ENCODE data around the gene NRXN2.

NRXN2 gene

GRCh38 chr11:64621283-64622019, 101.5 kb downstream of the NRXN2 start:
- no peak for DNase-seq

- DNase-seq: no peak
These were observed 102.5 kb downstream of the NRXN2 start for GRCh38 chr11:64620381-64620971.

DNA sequence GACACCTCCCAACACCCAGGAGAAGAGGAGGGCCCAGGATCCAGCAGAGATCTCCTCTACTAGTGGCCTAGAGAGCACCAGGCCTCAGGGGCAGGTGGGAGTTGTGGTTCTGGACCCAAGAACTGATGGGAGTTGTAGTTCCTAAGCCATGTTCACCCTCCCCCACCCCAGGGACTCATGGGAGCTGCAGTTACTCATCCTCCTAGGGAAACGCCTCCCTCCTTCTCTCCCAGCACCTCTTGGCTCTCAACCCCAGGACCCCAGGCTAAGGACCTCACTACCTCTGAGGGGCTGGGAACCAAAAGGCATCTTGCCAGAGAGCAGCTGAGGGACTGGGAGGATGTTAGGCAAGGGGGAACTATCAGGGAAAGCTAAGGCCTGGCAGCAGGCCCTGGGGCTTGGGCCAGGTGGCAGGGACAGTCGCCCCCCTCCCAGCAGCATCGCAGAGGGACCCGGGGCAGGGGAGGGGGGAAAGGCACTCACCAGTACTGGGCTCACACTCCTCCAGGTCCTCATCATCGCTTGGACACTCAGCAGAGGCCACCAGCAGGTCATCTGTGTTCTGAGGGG, 103.1 kb downstream of the NRXN2 start:
- DNase-seq: no peak

DNA sequence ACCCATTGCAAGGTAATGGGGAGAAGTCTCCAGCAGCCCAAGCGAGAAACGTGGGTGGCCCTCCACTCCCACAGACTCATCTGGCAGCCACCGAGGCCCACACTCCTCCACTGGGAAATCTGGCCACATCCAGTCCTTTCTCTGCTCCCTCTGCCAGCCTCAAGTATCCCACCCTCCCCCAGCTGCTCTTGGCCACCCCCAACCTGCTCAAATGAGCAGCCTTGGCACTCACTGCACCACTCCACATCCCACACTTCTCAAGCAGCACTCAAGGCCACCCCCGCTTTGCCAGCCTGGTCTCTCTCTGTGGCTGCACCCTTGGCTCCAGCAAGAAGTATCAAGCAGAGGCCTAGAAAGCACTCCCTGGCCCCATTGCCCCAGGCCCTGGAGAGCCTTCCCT, 103.8 kb downstream of the NRXN2 start:
- DNase-seq: no peak

DNA sequence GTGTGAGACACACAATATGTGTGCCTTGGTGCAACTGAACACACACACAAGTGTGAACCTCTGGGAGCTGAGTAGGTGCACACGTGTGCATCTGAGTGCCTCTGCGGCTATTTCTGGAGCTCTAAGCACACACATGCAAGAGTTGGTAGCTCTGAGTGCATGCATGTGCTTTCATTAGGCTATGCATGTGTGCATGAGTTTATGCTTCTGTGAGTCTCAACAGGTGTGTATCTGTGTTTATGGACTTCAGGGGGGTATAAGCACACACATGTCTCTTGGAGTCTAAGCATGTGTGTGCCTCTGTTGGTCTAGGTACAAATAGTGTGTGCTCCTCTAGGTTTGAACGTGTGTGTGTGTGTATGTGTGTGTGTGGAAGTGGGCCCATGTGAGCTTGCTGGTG, 106.2 kb downstream of the NRXN2 start:
- DNase-seq: no peak

GRCh38 chr11:64614917-64615316, 108.1 kb downstream of the NRXN2 start:
- DNase-seq: no peak

GRCh38 chr11:64613648-64614047, 109.3 kb downstream of the NRXN2 start:
- DNase-seq: no peak

- DNase-seq: no peak
These were observed 110.9 kb downstream of the NRXN2 start for GRCh38 chr11:64611869-64612646.

- DNase-seq: no peak
These were observed 111.8 kb downstream of the NRXN2 start for GRCh38 chr11:64611176-64611575.

GRCh38 chr11:64610596-64610995, 112.4 kb downstream of the NRXN2 start:
- no peak for DNase-seq

DNA sequence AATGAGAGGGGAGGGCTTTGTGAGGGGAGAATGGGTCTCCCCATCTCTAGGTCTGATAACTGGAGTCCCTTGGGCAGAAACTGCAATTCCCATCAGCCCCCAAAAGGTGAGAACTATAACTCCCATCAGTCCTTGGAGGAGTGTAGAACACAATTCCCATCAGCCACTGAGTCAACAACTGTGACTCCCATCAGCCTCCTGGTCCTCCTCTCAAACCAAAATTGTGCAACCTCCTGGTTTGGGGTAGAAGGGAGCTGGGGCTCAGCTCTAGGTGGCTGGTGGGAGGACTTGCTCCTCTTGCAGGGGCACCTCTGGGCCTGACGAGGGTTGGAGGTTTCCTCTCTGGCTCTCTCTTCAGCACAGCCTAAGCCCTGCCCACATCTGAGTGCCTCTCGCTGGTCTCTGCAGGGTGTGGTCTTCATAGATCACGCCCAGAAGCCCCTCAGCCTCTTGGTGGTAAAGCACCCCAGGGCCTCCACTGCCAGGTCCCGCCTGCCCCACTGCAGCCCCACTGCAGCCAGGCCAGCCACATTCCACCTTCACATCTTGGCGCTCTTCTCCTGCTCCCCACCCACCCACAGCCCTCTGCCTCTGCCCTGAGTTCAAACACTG, 113.5 kb downstream of the NRXN2 start:
- no peak for DNase-seq

DNA sequence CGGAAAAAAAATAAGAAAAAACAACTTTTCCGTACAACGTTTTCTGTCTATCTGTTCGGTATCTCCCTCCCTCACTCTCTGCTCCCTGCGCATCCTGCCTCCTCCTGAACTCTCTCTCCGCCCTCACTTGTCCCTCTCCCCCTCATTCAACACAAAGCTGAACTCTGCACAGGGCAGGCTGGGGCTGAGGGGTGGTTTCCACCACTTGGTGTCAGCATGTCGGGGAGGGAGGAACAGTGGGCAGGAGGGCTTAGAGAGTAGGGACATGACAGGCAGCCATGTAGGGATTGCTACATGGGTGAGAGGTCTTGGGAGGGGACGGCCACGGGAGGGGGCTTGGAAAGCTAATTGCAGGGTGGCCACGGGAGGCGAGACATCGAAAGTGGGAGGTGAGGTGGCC, 114.4 kb downstream of the NRXN2 start:
- DNase-seq: no peak

- no peak for DNase-seq
These were observed 115.0 kb downstream of the NRXN2 start for GRCh38 chr11:64608046-64608445.

- DNase-seq: no peak
These were observed 115.5 kb downstream of the NRXN2 start for GRCh38 chr11:64607381-64607985.

DNA sequence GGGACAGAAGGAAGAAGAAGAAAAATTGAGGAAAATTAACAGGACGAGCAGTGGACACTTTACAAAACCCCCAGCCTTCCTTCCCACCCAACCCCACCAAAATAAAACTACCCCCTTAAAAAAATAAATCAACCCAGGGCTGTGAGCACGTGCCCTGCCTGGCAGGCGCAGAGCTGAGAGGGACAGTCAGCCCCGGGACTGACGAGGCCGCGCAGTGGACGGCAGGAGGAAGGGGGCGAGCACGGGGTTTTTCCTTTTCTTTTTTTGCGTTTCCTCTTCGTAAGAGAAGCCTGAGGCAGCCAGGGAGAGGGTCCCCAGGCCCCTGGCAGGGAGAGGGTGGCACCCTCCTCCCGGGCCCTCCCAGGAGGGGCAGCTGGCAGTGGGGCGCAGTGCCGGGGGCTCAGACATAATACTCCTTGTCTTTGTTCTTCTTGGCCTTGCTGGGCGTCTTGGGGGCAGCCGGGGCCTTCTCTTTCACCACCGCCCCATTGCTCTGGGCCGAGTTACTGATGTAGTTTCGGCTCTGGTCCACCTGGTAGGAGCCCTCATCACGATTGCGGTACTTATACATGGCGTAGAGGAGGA, 116.1 kb downstream of the NRXN2 start:
- no peak for DNase-seq

DNA sequence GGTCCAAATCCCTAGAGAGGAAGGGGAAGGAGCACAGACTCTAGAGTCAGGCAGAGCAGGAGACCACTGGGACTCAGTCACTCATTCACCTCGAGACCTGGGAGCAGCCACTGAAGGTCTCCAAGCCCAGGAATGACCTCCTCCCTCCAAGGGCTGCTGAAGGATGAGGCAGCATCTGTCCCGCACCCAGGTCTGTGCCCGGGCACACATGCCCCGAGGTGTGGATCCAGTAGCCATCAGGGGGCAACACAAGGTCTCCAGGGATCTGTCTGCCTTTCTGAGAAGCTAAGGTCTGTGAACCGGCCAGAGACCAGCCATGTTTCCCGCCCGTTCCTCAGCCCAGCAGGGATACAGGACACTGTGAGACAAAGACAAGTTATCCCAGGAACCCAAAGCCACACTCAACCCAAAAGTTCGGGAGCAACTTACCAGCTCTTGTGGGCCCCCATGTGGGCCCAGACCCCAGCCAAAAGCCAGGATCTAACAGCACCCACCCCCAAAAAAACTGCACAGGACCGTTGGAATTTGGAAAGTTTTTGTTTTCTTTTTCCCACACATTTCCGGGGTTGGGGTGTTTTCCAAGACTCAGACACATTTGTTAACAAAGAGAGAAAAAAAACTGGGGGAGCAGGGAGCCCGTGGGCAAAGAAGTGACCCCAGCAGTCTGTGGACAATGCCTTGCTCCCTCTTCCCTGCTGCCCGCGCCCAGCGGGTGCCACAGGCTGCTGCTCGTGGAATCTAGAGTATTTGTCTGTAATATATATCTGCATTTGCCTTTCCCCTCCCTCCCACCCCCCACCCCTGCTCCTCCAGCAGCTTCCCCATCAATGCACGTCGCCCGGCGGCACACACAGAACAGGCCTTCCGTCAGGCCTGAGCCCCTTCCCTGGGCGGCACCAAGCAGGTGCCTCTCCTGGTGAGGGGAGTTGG, 117.1 kb downstream of the NRXN2 start:
- DNase-seq: no peak

DNA sequence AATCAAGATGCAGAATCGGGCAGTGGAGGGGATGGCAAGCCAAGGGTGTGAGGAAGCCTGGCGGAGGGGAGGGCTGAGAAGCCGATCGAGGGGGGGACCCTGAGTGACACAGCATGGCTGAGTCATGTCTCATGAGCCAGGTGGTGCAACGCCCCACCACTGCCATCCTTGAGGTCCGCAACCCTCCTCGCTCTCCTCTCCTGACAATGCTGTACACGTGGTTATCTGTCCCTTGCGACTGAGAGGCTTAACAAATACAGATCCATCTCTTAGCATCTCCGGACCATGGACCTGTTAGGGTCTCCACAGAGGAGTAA, 117.8 kb downstream of the NRXN2 start:
- DNase-seq: no peak

GRCh38 chr11:64604458-64605243, 118.3 kb downstream of the NRXN2 start:
- DNase-seq: no peak

DNA sequence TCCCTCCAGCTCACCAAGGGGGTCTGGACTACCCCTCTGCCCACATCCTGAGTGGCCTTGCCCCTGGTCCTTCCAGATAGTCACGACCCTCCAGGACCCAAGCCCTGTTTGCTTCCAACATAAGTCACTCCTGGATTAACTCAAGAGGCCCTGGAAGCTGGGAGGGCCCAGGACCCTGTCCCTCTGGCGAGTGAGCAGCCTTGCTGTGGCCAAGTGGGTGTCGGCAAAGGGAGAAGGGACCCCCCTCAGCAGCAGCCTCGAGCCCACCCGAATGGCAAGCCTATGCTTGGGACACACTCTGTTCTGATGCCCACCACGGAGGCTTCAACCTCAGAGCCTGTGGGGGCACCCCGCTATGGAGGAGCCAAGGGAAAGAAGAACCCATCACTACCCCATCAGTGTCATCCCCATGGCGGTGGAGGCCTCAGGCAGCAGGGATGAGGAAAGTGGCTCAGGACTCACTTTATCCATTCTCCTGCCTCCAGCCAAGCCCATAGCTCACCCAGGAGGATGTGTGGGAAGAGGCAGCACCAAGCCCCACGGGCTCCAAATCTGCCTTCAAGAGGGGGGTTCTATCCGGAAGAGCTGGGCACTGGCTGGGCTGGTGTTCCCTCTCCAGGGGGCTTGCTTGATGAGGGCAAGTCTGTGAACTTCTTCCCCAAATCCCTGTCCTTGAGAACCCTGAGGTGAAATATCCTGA, 119.4 kb downstream of the NRXN2 start:
- DNase-seq: no peak

DNA sequence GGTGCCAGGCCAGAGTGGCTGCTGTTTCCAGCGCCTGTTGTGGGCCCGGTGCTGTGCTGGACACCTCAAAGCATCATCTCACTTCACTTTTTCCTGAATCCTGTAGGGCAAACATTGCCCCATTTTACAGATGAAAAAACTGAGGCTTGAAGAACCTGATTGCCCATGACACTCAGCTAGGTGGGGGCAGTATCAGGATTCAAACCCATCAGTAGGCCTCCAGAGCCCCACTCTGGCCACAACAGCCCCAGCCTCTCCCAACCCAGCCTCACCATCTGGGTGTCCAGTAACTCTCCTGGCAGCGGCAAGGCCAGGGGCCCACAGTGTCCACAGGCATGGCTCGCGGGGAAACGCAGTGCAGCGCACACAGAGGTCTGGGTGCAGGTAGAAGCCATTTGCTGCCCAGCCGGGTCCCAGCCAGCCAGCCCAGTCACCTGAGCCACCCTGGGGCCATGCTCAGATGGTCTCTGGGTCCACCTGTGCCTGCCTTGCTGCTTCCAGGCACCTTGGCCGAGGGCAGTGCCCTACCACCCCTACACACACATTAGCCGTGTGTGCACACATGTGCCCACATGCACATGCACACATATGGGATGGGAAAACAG, 120.4 kb downstream of the NRXN2 start:
- no peak for DNase-seq

Measured in NCI-H187 (cell line).